H54 (cell line): Measurements from ENCODE around the gene TEX101.

ENCODE experiments used
- DNase-seq: peaks from one replicate; pipeline ENCODE4 v3.0.0; 2011; ENCODE audit warnings: low spot score, mixed read lengths; ENCODE audit not compliant: insufficient read length
- FAIRE-seq: peaks from 3 replicates; lab custom pipeline; 2011; peaks lifted over from hg19 to GRCh38; lab: Jason Lieb, UNC
- POLR2A ChIP-seq: IDR thresholded peaks from 2 replicates; pipeline ENCODE4 v1.6.1; 2011; ENCODE audit warnings: low read depth, mild to moderate bottlenecking, low read length

TEX101 gene

GRCh38 chr19:43395561-43395960 is 19.1 kb upstream of the TEX101 start:
- no peak for FAIRE-seq
- no peak for TF ChIP-seq POLR2A
- no peak for DNase-seq

- TF ChIP-seq POLR2A: no peak
- DNase-seq (no peak), FAIRE-seq (no peak)
Observed at GRCh38 chr19:43406297-43406696, 8.4 kb upstream of the TEX101 start.

- TF ChIP-seq POLR2A: no peak
- no peak for DNase-seq
- no peak for FAIRE-seq
Observed at GRCh38 chr19:43407416-43408005, 7.2 kb upstream of the TEX101 start.

GRCh38 chr19:43408043-43408442 is 6.6 kb upstream of the TEX101 start:
- DNase-seq (no peak), FAIRE-seq (no peak)
- no peak for TF ChIP-seq POLR2A

- FAIRE-seq: no peak
- no peak for TF ChIP-seq POLR2A
- DNase-seq: no peak
Observed at GRCh38 chr19:43409415-43409814, 5.3 kb upstream of the TEX101 start.

- DNase-seq (no peak), FAIRE-seq (no peak)
- no peak for TF ChIP-seq POLR2A
Observed at GRCh38 chr19:43412441-43412840, 2.2 kb upstream of the TEX101 start.

- TF ChIP-seq POLR2A: no peak
- FAIRE-seq (no peak), DNase-seq (no peak)
Observed at GRCh38 chr19:43416951-43417623, 2.4 kb downstream of the TEX101 start.

GRCh38 chr19:43420954-43421353 is 6.3 kb downstream of the TEX101 start:
- no peak for FAIRE-seq
- DNase-seq: no peak
- no peak for TF ChIP-seq POLR2A

- no peak for TF ChIP-seq POLR2A
- FAIRE-seq (no peak), DNase-seq (no peak)
Observed at GRCh38 chr19:43422000-43422688, 7.5 kb downstream of the TEX101 start.

- DNase-seq: no peak
- FAIRE-seq: no peak
- no peak for TF ChIP-seq POLR2A
Observed at GRCh38 chr19:43422689-43423066, 8.0 kb downstream of the TEX101 start.

- no peak for FAIRE-seq
- TF ChIP-seq POLR2A: no peak
- no peak for DNase-seq
Observed at GRCh38 chr19:43423779-43424178, 9.1 kb downstream of the TEX101 start.

- no peak for DNase-seq
- no peak for TF ChIP-seq POLR2A
- no peak for FAIRE-seq
Observed at GRCh38 chr19:43425567-43426392, 11.1 kb downstream of the TEX101 start.

GRCh38 chr19:43429395-43429794 is 14.7 kb downstream of the TEX101 start:
- TF ChIP-seq POLR2A: no peak
- no peak for DNase-seq
- no peak for FAIRE-seq
